Stimulated activated memory B cell treated with anti-CD40 and anti-IgM and Interleukin-4, amounts not matched to agents 10 μg/mL and 1 μg/mL and 100 μg/mL, for 72 hours (primary cell): ENCODE measurements around the gene C1R.
"Not testable (repeated sequence)": the region's sequence is repeated elsewhere in the genome, so short reads cannot be mapped to it uniquely, and the experiment has no call there.

Experiments used
- ATAC-seq: fragments of 150-1000 bp; cut with Tn5 transposase; 2 replicates; pipeline ENCODE4 v1.10.0; 2021
- H3K27ac Mint-ChIP-seq: one replicate; pipeline ENCODE4 v1.8.0; 2022; ENCODE audit warnings: mild to moderate bottlenecking, mixed read lengths
- H3K27me3 Mint-ChIP-seq: one replicate; pipeline ENCODE4 v1.8.0; 2022; ENCODE audit warnings: mixed read lengths
- H3K36me3 Mint-ChIP-seq: one replicate; pipeline ENCODE4 v1.8.0; 2022; ENCODE audit warnings: mixed read lengths
- H3K4me1 Mint-ChIP-seq: one replicate; pipeline ENCODE4 v1.8.0; 2022; ENCODE audit warnings: mixed read lengths
- H3K4me3 Mint-ChIP-seq: one replicate; pipeline ENCODE4 v1.8.0; 2022; ENCODE audit warnings: mild to moderate bottlenecking, moderate library complexity, mixed read lengths
- H3K9me3 Mint-ChIP-seq: one replicate; pipeline ENCODE4 v1.8.0; 2022; ENCODE audit warnings: mixed read lengths

C1R gene

DNA sequence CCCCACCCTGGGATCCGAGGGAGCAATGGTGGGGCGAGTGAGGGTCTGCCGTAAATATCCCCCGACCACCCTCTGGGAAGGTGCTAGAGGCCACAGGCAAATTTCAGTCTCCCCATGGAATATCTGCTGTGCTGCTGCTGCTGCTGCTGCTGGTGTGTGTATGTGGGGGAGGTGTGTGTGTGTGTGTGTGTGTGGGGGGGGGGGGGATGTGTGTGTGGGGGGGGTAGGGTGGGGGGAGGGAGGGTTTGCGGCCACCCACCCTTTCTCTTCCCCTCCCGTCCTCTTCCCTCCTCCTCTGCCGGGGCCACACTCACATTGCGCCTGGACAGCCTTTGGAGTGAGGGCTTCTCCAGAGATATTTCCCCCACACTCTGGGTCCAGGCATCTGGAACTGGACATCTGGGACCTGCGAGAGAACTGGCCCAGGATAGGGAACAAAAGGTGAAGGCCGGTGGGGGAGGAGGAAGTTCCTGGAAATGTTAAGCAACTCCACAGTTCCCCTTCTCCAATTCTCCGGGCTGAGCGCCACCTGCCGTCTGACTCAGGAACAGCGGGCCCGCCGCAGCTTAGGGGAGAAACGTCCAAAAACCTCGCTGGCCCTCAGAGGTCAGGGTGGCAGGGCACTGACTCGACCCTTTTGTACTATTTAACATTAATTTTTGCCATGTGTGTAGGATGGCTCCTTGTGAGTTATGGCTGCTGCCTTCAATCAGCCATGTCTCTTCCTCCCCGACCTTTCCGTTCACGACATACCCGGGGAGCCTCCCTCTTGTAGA is 16.7 kb upstream of the C1R start, which contains the start of gene C1RL:
TSS of gene C1RL (minus strand) at position 419 of the 776 bp plus-strand sequence. CDS start at position 385, 34 bp downstream.
- H3K9me3 Mint-ChIP-seq, result peaks cover 9% of the 10 kb centered on the region
- peak within 1 kb of the TSS; percentile 98 for H3K27ac Mint-ChIP-seq
- no peaks in the 10 kb centered on the region for H3K27me3 Mint-ChIP-seq
- H3K4me3 Mint-ChIP-seq, result peak within 1 kb of the TSS; percentile 94
- peaks cover 19% of the 10 kb centered on the region for H3K36me3 Mint-ChIP-seq
- peak; percentile 61 for ATAC-seq
- H3K4me1 Mint-ChIP-seq, result peaks cover 39% of the 10 kb centered on the region

DNA sequence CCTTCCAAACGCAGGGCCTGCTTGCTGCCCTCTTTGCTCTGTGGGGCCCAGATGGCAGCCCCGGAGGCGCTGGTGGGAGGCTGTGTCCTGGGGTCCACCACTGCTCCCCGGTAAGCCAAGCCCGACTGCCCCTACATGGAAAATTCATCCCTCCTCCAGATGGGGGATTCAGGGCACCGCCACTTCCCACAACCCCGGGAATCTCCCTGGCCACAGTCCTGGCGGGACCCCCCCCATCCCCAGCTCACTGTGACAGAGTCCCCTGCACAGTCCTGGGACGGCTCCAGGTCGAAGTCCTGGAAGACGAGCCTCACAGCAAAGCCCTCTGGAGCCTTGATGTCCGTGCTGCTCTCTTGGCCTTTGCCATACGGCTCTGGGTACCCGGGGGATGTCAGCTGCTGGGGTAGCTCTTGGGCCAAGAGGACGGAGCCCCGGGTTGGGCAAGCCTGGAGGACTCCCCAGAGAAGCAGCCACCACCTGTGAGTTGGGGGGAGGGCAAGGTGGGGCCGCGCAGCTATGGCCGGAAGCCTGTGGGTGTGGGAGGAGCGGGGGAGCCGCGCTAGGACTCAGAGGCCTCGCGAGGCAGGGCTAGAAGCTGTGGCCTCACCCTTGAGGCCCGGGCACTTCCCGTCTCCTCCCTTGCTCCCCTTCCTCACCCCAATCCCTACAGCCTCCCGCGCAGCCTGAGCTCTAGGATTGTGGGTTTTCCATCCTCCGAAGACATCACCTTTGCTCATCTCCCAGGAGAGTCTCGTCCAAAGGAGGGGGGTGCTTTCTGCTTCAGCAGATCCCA is 16.0 kb upstream of the C1R start:
- H3K27ac Mint-ChIP-seq, result peak overlapping the region; percentile 98

DNA sequence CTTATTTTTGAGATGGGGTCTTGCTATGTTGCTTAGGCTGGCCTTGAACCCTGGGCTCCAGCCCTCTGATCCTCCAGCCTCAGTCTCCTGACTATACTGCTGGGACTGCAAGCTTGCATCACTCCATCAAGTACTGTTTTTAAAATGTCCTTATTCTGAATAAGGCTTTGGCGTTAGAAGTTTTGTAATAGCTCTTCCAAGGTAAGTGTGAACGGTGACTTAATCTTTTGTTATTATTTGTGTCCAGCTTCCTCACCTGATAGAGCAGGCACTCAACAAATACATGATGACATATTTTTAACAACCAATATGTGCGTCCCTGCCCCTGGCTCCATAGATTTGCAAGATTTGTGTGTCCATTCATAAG is 15.4 kb upstream of the C1R start:
- H3K4me1 Mint-ChIP-seq, result peaks cover 33% of the 10 kb centered on the region
- no peak for ATAC-seq
- H3K9me3 Mint-ChIP-seq, result peaks cover 9% of the 10 kb centered on the region
- peak overlapping the region; percentile 94 for H3K4me3 Mint-ChIP-seq
- H3K27ac Mint-ChIP-seq, result peak overlapping the region; percentile 98
- peaks cover 23% of the 10 kb centered on the region for H3K36me3 Mint-ChIP-seq
- no peaks in the 10 kb centered on the region for H3K27me3 Mint-ChIP-seq

More for the DNA sequence above, 16.0 kb upstream of the C1R start:
- H3K4me1 Mint-ChIP-seq, result peaks cover 34% of the 10 kb centered on the region
- peaks cover 9% of the 10 kb centered on the region for H3K9me3 Mint-ChIP-seq
- peak; percentile 97 for ATAC-seq
- H3K27me3 Mint-ChIP-seq, result no peaks in the 10 kb centered on the region
- H3K36me3 Mint-ChIP-seq, result peaks cover 21% of the 10 kb centered on the region
- H3K4me3 Mint-ChIP-seq, result peak overlapping the region; percentile 94

DNA sequence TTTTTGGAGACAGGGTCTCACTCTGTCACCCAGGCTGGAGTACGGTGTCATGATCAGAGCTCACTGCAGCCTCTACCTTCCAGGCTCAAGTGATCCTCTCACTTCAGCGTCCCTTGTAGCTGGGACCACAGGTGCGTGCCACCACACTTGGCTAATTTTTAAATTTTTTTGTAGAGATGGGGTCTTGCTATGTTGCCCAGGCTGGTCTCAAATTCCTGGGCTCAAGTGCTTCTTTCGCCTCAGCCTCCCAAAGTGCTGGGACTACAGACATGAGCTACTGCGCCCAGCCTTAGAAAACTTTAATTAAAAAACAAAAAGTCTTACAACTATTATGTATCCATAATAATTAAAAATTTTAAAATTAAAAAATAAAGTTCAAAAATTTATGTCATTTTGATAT is 14.9 kb upstream of the C1R start:
- H3K4me1 Mint-ChIP-seq, result peaks cover 33% of the 10 kb centered on the region
- not testable (repeated sequence) for H3K27me3 Mint-ChIP-seq, H3K4me3 Mint-ChIP-seq, H3K9me3 Mint-ChIP-seq, H3K27ac Mint-ChIP-seq, ATAC-seq
- peaks cover 26% of the 10 kb centered on the region for H3K36me3 Mint-ChIP-seq

DNA sequence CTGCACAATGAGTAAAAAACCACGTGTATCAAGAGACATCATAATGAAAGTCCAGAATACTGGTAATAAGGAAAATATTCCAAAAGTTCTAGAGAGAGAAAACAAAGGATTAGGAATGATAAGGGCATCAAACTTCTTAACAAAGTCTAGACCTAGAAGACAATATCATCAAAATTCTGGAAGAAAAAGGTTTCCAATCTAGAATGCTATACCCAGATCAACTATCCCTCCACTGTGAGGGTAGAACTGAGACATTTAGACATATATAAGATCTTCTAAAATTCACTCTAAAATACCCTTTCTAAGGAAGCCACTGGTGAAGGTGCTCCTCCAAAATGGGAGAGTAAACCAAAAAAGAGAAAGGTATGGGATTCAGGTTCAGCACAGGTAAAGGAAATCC is 13.8 kb upstream of the C1R start:
- Mint-ChIP-seq H3K36me3 (peaks cover 33% of the 10 kb centered on the region), H3K9me3 (peaks cover 9% of the 10 kb centered on the region), H3K27me3 (no peaks in the 10 kb centered on the region), H3K4me1 (peaks cover 33% of the 10 kb centered on the region), H3K4me3 (no peak overlapping the region), H3K27ac (no peak overlapping the region)
- no peak for ATAC-seq

DNA sequence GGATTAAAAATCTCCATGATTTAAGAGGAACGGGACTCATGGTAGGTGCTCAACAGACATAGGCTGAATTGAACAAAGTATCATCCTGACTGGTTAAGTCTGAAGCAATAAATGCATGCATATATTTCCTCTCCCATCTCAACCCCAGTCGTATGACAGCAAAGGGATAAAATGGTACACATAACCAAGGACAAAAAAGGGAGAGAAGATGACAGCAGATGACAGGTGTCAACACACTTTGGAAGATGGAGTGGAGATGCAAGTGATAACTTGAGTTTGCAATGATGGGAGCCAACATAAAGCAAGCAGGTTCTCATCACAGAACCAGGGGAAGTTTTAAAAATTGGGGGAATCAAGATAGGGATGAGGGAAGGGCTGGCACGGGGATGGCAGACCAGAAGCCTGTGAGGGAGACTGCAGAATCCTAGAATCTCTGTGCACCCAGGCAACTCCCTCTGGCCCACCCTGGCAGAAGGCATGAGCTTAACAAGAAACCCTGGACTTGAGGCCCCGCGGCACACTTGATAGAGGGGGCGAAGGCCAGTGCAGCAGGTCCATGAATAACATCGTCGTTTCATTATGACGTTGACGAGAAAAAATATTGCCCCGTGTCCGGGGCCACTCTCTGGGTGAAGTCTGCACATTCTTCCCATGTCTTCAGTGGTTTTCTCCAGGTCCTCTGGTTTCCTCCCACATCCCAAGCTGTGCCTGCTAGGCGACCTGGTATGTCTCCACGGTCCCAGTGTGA is 11.8 kb upstream of the C1R start:
- H3K27me3 Mint-ChIP-seq, result no peaks in the 10 kb centered on the region
- H3K4me3 Mint-ChIP-seq, result no peak overlapping the region
- H3K9me3 Mint-ChIP-seq, result peaks cover 9% of the 10 kb centered on the region
- no peak for ATAC-seq
- peak overlapping the region; percentile 5 for H3K27ac Mint-ChIP-seq
- peaks cover 18% of the 10 kb centered on the region for H3K4me1 Mint-ChIP-seq
- H3K36me3 Mint-ChIP-seq, result peaks cover 33% of the 10 kb centered on the region

DNA sequence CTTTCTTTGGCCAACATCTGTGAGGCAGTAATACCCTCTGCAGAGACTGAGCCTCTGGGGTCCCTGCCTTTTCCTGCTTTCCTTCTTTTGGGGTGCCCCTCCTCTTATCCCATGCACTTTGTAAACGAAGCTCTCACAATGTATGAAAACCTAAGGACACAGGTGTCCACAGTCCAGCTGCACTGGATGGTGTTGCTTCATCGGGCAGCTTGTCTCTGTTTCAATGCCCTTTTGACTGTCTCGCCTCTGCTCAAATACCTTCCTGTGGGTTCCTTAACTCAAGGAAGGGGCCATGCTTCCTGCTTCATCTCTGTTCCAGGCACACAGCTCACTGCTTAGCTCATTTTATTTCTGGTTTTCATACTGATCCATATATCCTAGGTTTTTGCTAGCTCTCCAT is 10.3 kb upstream of the C1R start:
- peaks cover 6% of the 10 kb centered on the region for H3K4me1 Mint-ChIP-seq
- no peak overlapping the region for H3K4me3 Mint-ChIP-seq
- peaks cover 9% of the 10 kb centered on the region for H3K9me3 Mint-ChIP-seq
- no peak overlapping the region for H3K27ac Mint-ChIP-seq
- no peaks in the 10 kb centered on the region for H3K27me3 Mint-ChIP-seq
- ATAC-seq, result no peak
- peaks cover 40% of the 10 kb centered on the region for H3K36me3 Mint-ChIP-seq

DNA sequence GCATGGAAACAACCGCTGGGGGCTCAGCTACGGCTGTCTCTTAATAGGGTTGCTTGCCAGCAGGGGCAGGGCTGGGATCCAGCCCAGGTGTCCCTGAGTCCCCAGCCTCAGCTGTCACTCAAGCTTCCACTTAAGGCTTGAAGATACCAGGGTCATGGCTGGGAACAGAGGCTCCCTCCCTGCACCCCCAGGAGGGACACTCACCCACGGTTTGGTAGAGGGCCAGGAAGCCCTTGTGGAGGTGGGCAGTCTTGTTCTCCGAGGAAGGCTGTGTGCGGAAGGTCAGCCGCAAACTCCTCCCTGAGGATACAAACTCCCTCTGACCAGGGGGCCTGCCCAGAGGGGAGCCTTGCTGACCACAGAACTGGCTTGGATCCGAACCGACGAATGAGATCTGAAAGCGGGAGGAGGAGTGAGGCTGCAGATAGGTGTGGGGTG is 9.5 kb upstream of the C1R start:
- no peak overlapping the region for H3K4me3 Mint-ChIP-seq
- no peaks in the 10 kb centered on the region for H3K27me3 Mint-ChIP-seq
- ATAC-seq, result peak; percentile 36
- peaks cover 5% of the 10 kb centered on the region for H3K4me1 Mint-ChIP-seq
- peaks cover 39% of the 10 kb centered on the region for H3K36me3 Mint-ChIP-seq
- no peak overlapping the region for H3K27ac Mint-ChIP-seq
- peaks cover 9% of the 10 kb centered on the region for H3K9me3 Mint-ChIP-seq

DNA sequence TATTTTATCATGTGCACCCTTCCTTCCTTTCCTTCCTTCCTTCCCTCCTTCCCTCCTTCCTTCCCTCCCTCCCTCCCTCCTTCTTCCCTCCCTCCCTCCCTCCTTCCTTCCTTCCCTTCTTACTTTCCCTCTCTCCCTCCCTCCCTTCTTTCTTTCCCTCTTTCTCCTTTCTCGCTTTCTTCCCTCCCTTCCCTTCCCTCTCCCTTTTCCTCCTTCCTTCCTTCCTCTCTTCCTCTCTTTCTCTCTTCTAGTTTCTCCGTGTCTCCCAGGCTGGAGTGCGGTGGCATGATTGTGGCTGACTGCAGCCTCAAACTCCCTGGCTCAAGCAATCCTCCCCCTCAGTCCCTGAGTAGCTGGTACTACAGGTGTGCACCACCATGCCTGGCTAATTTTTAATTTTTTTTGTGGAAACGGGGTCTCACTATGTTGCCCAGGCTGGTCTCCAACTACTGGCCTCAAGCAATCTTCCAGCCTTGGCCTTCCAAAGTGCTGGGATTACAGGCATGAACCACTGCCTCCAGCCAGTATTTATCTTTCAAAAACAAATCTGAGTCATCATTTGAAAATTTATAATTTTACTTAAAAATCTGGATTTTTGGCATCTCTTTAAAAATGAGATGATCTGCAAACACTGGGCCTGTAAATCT is 8.9 kb upstream of the C1R start:
- H3K4me1 Mint-ChIP-seq, result peaks cover under 1% of the 10 kb centered on the region
- no peak overlapping the region for H3K27ac Mint-ChIP-seq
- H3K36me3 Mint-ChIP-seq, result peaks cover 34% of the 10 kb centered on the region

DNA sequence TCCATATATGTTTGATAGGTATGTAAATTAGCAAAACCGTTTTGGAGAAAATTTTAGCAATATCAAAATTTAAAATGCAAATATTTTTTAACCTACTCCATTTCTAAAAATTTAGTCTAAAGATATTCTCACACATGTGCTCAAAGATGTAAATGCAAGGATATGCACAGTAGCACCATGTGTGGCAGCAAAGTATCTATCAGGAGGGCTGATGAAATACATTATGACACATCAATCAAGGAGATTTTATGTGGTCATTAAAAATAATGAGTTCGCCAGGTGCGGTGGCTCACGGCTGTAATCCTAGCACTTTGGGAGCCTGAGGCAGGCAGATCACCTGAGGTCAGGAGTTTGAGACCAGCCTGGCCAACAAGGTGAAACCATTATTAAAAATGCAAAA is 8.0 kb upstream of the C1R start:
- no peaks in the 10 kb centered on the region for H3K27me3 Mint-ChIP-seq

More for the DNA sequence above, 8.9 kb upstream of the C1R start:
- Mint-ChIP-seq H3K4me3 (no peak overlapping the region), H3K9me3 (peaks cover 5% of the 10 kb centered on the region), H3K27me3 (no peaks in the 10 kb centered on the region)
- no peak for ATAC-seq

DNA sequence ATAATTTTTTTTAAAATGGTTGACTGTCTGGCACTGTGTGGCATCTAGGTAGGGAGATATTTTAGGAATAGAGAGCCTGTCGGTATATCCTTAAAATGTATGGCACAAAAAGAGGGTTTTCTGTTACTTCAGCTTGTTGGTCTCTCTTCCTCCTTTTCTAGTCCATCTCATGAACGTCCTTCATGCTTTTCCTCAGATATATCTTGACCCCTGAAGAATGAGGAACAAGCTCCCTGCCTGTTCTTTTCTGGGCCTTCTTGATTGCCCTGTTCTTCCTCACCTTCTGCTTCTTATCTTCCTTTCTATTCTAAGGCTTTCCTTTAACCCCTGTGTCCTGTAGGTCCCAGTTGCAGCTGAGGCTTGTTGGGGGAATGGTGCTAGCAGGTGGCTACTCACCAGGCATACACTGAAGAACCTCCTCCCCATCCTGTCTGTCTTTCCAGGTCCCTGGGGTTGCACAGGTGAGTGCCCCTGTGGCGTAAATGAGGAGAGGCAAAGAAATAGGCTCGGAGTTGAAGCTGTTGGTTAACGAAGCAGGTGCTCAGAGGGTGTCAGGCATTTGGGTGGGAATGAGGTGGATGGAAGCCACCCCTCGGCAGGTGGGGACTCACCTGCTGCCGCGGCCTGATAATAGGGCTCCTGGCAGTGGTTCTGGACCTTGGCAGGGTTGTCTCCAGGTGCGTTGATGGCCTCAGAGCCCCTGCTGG is 7.2 kb upstream of the C1R start:
- H3K4me1 Mint-ChIP-seq, result peaks cover 6% of the 10 kb centered on the region
- H3K27me3 Mint-ChIP-seq, result no peaks in the 10 kb centered on the region
- H3K36me3 Mint-ChIP-seq, result peaks cover 24% of the 10 kb centered on the region
- no peak for ATAC-seq
- no peak overlapping the region for H3K4me3 Mint-ChIP-seq
- H3K9me3 Mint-ChIP-seq, result no peaks in the 10 kb centered on the region
- H3K27ac Mint-ChIP-seq, result no peak overlapping the region

More for the DNA sequence above, 8.0 kb upstream of the C1R start:
- Mint-ChIP-seq H3K4me3 (no peak overlapping the region), H3K4me1 (peaks cover 2% of the 10 kb centered on the region), H3K9me3 (no peaks in the 10 kb centered on the region), H3K27ac (no peak overlapping the region), H3K36me3 (peaks cover 24% of the 10 kb centered on the region)
- no peak for ATAC-seq

DNA sequence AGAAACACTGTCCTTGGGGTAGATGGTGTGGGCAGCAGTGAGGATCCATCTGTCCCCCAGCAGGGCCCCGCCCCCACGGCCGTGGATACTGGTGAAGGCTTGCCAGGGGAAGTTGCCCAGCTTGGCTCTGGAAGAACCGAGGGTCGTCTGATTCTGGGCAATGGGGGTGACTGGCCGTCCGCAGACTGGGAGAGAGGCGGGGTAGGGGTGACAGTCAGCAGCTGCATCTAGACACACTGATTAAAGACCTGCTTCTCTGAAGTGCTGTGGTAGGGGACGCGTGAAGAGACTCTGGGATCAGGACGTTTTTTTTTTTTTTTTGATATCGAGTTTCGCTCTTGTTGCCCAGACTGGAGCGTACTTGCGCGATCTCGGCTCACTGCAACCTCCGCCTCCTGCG is 4.7 kb upstream of the C1R start:
- H3K27ac Mint-ChIP-seq, result no peak overlapping the region
- no peaks in the 10 kb centered on the region for H3K27me3 Mint-ChIP-seq
- no peaks in the 10 kb centered on the region for H3K9me3 Mint-ChIP-seq
- H3K4me1 Mint-ChIP-seq, result peaks cover 14% of the 10 kb centered on the region
- H3K36me3 Mint-ChIP-seq, result peaks cover 14% of the 10 kb centered on the region
- no peak overlapping the region for H3K4me3 Mint-ChIP-seq
- ATAC-seq, result no peak

DNA sequence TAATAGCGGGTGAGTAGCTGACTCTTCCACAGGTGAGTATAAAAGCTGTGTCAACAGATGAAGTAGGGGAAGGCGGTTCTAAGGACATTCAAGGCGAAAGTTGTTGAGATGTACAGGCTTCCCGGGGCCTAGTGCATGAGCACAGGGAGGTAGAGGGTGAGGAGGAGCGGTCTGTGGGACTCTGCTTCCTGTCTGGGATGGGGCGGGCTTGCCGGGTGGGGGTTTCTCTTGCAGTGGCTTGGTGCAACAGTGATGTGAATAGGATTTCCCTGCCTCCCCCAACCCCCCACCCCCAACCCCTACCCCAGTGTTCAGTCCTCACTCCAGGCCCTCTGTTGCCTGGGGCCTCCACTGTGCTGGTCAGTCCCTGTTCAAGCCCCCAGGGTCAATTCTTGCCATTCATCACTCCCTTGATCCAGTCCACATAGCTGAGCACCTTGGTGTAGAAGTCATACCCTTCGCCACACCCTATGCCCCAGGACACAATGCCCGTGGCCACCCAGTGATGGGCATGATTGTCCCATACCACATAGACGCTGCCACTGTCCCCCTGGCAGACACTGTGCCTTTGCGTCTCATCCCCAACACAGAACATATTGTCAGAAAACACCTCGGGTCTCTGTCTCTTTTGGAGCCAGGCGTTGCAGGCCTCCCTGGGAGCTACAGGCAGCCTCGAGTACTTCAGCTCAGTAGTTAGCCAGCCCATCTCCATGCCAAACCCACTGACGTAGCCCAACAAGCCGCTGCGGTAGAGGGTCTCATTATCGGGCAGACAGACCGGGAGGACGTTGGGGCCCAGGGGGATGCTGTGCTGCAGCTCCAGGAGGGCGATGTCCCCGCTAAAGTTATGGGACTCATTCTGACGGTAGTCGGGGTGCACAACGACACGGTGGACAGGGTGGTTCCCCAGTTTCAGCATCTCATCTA is 4.0 kb upstream of the C1R start:
- no peak for ATAC-seq
- H3K36me3 Mint-ChIP-seq, result peaks cover 9% of the 10 kb centered on the region
- H3K27ac Mint-ChIP-seq, result no peak overlapping the region
- no peaks in the 10 kb centered on the region for H3K27me3 Mint-ChIP-seq
- H3K9me3 Mint-ChIP-seq, result no peaks in the 10 kb centered on the region
- peaks cover 17% of the 10 kb centered on the region for H3K4me1 Mint-ChIP-seq
- H3K4me3 Mint-ChIP-seq, result no peak overlapping the region
